HepG2 (cell line): ENCODE data around the gene TPGS1. TPM values are rescaled to one million over a fixed set of nuclear protein-coding genes. Genes with fewer than 3 reads are reported as not detected.

Source experiments
- CBFB ChIP-seq: sonication (generic); formaldehyde crosslinking; IDR thresholded peaks from 2 replicates; pipeline ENCODE4 v1.4.0; 2020; ENCODE audit warnings: missing genetic modification reagents
- CSRNP2 ChIP-seq: sonication (generic); formaldehyde crosslinking; conservative IDR thresholded peaks from 2 replicates; pipeline ENCODE4 v1.8.0; 2022; ENCODE audit warnings: low read depth, missing genetic modification reagents
- E2F5 ChIP-seq: sonication (generic); formaldehyde crosslinking; conservative IDR thresholded peaks from 2 replicates; pipeline ENCODE4 v1.4.0; 2020; ENCODE audit warnings: missing genetic modification reagents
- MAFK ChIP-seq, 2 experiments: IDR thresholded peaks in 1 of 2; conservative IDR thresholded peaks in 1 of 2; 2 replicates each; pipeline ENCODE4 v1.6.1; 2011; ENCODE audit warnings: improper control_type of control experiment in 2 of 2, low read length in 2 of 2
- NR2F1 ChIP-seq, 2 experiments: fragments of 450-650 bp in 1 of 2; formaldehyde crosslinking in 1 of 2; IDR thresholded peaks; 2 replicates each; pipeline versions ENCODE4 v1.5.0 to v1.6.1; 2016 to 2020; ENCODE audit warnings: mild to moderate bottlenecking in 1 of 2, missing compliant biosample characterization in 1 of 2, missing genetic modification reagents in 1 of 2, moderate library complexity in 1 of 2
- SKI ChIP-seq: fragments of 450-650 bp; IDR thresholded peaks from one replicate; pipeline ENCODE4 v1.6.1; 2018; ENCODE audit warnings: mild to moderate bottlenecking; ENCODE audit not compliant: partially characterized antibody
- SKIL ChIP-seq: sonication (generic); formaldehyde crosslinking; IDR thresholded peaks from 2 replicates; pipeline ENCODE4 v1.8.0; 2022; ENCODE audit warnings: missing genetic modification reagents, mild to moderate bottlenecking, moderate library complexity, borderline replicate concordance
- ZBTB34 ChIP-seq: sonication (generic); formaldehyde crosslinking; IDR thresholded peaks from 2 replicates; pipeline ENCODE4 v1.8.0; 2022; ENCODE audit warnings: mild to moderate bottlenecking, missing genetic modification reagents
- ZNF276 ChIP-seq: sonication (generic); formaldehyde crosslinking; IDR thresholded peaks from 2 replicates; pipeline ENCODE4 v1.4.0; 2020; ENCODE audit warnings: mild to moderate bottlenecking, low read depth, missing genetic modification reagents
- polyA plus RNA-seq, 8 experiments: library from polyadenylated mRNA; depleted of rRNA in 3 of 8; stranded (reverse) in 7 of 8; unstranded in 1 of 8; fragments of >200 nt; fragmentation: Illumina TruSeq in 4 of 8; extraction: Trizol in 4 of 8; gene quantifications; 2 replicates each; pipeline versions ENCODE4 v1.2.1 to v1.2.3, GENCODE V29; 2011 to 2016; ENCODE audit warnings: low read depth in 4 of 8, missing spikeins in 1 of 8, mixed read lengths in 1 of 8; ENCODE audit not compliant: insufficient read depth in 1 of 8
- total RNA-seq, 5 experiments: library from RNA; depleted of rRNA; stranded (reverse); fragments of >200 nt; fragmentation: Illumina TruSeq; extraction: Trizol; gene quantifications; 2 replicates each; pipeline ENCODE4 v1.2.3, GENCODE V29; 2016; ENCODE audit warnings: low read depth in 1 of 5
- TF ChIP-seq, protein P1 (sequence below): sonication (generic); formaldehyde crosslinking; IDR thresholded peaks from 2 replicates; pipeline ENCODE4 v1.5.0; 2020; ENCODE audit warnings: missing genetic modification reagents, mild to moderate bottlenecking, borderline replicate concordance

The TPGS1 gene
- total and polyA plus RNA-seq, 2 of the 13 experiments (the other 11 are each of a cell fraction or from before 2014, with no cell fraction given), result 1.1 to 6.2 TPM

DNA sequence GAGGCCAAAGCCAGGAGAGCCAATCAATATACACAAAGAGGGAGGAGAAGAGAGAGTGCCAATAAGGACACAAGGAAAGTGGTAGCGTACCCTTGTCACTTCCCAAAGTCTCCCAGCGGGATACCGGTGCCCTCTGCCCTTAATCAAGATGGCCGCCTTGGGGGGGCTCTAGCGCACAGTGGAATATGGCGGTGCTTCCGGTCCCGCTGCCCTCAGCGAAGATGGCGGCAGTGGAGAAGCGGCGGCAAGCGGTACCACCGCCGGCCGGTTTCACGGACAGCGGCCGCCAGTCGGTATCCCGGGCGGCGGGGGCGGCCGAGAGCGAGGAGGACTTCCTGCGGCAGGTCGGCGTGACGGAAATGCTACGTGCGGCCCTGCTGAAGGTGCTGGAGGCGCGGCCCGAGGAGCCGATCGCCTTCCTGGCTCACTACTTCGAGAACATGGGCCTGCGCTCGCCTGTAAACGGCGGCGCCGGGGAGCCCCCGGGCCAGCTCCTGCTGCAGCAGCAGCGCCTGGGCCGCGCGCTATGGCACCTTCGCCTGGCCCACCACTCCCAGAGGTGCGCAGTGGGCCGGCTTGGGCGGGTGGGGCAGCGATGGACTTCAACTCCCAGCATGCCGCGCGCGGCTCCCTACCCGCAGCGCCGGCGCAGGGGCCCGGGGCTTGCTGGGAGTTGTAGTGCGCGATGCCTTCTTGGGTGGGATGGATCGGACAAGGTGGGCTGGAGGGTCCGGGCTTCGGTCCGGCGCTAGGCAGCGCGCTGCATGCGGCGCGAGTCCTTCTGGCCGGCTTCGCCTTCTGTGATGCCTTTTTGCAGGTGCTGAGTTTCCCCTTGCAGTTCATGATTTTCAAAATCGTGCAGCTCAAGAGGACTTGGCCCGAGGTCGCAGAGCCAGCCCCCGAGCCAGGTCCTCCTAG lies at the start of gene TPGS1 (continued):
- TF ChIP-seq ZNF276 (no peak), NR2F1 (CRISPR knock-in tag; IDR thresholded peaks at IDR 0.05) (no peak), ZBTB34 (CRISPR knock-in tag) (peak; percentile 19; the same call in 1 of the 2 replicates), SKIL (CRISPR knock-in tag) (no peak), E2F5 (CRISPR knock-in tag) (no peak), MAFK (conservative IDR thresholded peaks at IDR 0.05 in 1 of 2, IDR thresholded peaks at IDR 0.05 in 1 of 2; ENCODE audit: low read length in 2 of 2) (no peak), CSRNP2 (CRISPR knock-in tag) (no peak), CBFB (no peak), SKI (no peak)
- TF ChIP-seq, protein P1, sequence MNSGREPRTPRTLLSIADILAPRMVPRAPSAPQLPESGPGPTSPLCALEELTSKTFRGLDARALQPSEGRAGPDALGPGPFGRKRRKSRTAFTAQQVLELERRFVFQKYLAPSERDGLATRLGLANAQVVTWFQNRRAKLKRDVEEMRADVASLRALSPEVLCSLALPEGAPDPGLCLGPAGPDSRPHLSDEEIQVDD (CRISPR knock-in tag), result no peak
